Right lobe of liver (tissue), 4 donors: ENCODE data around the gene DYNC2H1.

Experiments
- POLR2A ChIP-seq: fragments of 450-650 bp; IDR thresholded peaks from one replicate; pipeline ENCODE4 v1.6.1; 2017; ENCODE audit warnings: antibody characterized with exemption, mild to moderate bottlenecking
- TF ChIP-seq, protein P1 (sequence below), 4 donors: fragments of 200-600 bp in 3 of 4; fragments of 450-650 bp in 1 of 4; IDR thresholded peaks; one replicate each; pipeline versions ENCODE4 v1.5.1 to v1.8.0; 2016 to 2022; ENCODE audit warnings: antibody characterized with exemption in 4 of 4, mild to moderate bottlenecking in 2 of 4
- donor health status: DM: no; HTN: no; CAD: no.
- donor health status: DM: no; HTN: no; CAD: no.
- donor health status: DM: no; HTN: yes; CAD: no.

DNA sequence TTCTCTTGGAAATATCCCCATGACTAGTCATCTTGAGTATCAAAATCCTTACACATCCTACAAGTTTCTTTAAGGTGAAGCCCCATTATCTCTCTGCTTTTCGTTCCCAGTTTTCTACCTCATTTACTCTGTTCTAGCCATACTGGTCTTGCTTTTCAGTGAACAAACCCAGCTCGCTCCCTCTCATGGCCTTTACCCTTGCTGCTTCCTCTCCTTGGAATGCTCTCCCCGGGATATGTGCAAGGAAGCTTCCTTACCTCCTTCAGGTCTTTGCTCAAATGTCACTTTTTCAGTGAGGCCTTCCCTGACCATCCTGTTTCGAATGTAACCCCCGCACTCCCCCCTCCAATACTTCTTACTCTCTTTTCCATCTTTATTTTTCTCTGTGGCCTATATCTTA, 331.8 kb downstream of the DYNC2H1 start:
- TF ChIP-seq POLR2A: no peak
- TF ChIP-seq, protein P1, sequence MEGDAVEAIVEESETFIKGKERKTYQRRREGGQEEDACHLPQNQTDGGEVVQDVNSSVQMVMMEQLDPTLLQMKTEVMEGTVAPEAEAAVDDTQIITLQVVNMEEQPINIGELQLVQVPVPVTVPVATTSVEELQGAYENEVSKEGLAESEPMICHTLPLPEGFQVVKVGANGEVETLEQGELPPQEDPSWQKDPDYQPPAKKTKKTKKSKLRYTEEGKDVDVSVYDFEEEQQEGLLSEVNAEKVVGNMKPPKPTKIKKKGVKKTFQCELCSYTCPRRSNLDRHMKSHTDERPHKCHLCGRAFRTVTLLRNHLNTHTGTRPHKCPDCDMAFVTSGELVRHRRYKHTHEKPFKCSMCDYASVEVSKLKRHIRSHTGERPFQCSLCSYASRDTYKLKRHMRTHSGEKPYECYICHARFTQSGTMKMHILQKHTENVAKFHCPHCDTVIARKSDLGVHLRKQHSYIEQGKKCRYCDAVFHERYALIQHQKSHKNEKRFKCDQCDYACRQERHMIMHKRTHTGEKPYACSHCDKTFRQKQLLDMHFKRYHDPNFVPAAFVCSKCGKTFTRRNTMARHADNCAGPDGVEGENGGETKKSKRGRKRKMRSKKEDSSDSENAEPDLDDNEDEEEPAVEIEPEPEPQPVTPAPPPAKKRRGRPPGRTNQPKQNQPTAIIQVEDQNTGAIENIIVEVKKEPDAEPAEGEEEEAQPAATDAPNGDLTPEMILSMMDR (IDR thresholded peaks at IDR 0.05): no peak
